Ovary (tissue), 3 donors: ENCODE data around the gene UTP15.

Experiments
- CTCF ChIP-seq, 3 donors: fragments of 450-650 bp in 2 of 3; fragments of 200-600 bp in 1 of 3; IDR thresholded peaks; one replicate each; pipeline versions ENCODE4 v1.5.1 to v1.8.0; 2016 to 2022; ENCODE audit warnings: antibody characterized with exemption in 3 of 3, mild to moderate bottlenecking in 1 of 3
- POLR2A ChIP-seq: fragments of 450-650 bp; IDR thresholded peaks from one replicate; pipeline ENCODE4 v1.6.1; 2017; ENCODE audit warnings: antibody characterized with exemption, mild to moderate bottlenecking, moderate library complexity
- donor health status: DM: no; HTN: no; CAD: no.

- TF ChIP-seq CTCF (IDR thresholded peaks at IDR 0.05) (no peak), POLR2A (no peak)
Measured at GRCh38 chr5:73596705-73597328, 31.3 kb downstream of the UTP15 start.
